Progenitor cell of endocrine pancreas (in vitro differentiated cells): ENCODE results near the gene TDRD7. TPM values are rescaled to one million over a fixed set of nuclear protein-coding genes. Genes with fewer than 3 reads are reported as not detected.

ENCODE experiments used
- DNase-seq: peaks from one replicate; pipeline ENCODE4 v3.0.0; 2021; ENCODE audit warnings: low spot score; ENCODE audit not compliant: unreplicated experiment
- H3K27ac Mint-ChIP-seq: 2 replicates; pipeline ENCODE4 v1.8.0; 2021; ENCODE audit warnings: mild to moderate bottlenecking, moderate library complexity, mixed read lengths
- H3K27me3 Mint-ChIP-seq: 2 replicates; pipeline ENCODE4 v1.8.0; 2021; ENCODE audit warnings: mixed read lengths
- H3K36me3 Mint-ChIP-seq: 2 replicates; pipeline ENCODE4 v1.8.0; 2022; ENCODE audit warnings: mixed read lengths; ENCODE audit not compliant: insufficient read depth
- H3K4me1 Mint-ChIP-seq: 2 replicates; pipeline ENCODE4 v1.8.0; 2021; ENCODE audit warnings: low read depth, mixed read lengths
- H3K4me3 Mint-ChIP-seq: 2 replicates; pipeline ENCODE4 v1.8.0; 2021; ENCODE audit warnings: low read depth, mild to moderate bottlenecking, moderate library complexity, mixed read lengths
- H3K9me3 Mint-ChIP-seq: 2 replicates; pipeline ENCODE4 v1.8.0; 2021; ENCODE audit warnings: low read depth, mixed read lengths
- CTCF ChIP-seq: fragments of 200-600 bp; sonication (generic); IDR thresholded peaks from one replicate; pipeline ENCODE4 v1.5.0; 2021; ENCODE audit warnings: antibody characterized with exemption, mild to moderate bottlenecking; ENCODE audit not compliant: unreplicated experiment
- total RNA-seq: library from RNA; stranded (reverse); gene quantifications from 2 replicates; pipeline ENCODE4 v1.2.1, GENCODE V29; 2021

Gene TDRD7
- total RNA-seq, 1 donor from 2014 or later: 14.2 TPM

DNA sequence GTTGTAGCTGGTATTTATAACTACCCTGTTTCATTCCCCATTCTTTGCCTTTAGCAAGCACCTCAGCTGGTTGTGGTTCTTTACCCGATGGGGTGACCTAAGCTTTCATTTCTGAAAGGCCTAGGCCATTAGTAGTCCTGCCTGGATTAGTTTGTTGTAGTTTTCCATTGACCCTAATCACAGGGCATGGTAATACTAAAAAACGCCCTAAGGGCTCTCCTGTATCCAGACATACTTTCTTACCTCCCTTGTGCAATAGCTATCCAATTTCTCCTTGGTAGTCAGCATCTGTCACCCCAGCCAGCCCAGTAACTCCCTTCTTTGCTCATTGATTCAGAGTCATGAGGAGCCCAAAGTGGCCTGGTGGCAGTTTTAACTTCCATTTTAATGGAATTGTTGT lies 113.6 kb downstream of the TDRD7 start:
- no peak for TF ChIP-seq CTCF
- DNase-seq: no peak
- no peaks in the 10 kb centered on the region for H3K36me3 Mint-ChIP-seq

GRCh38 chr9:97526895-97527575 lies 115.1 kb downstream of the TDRD7 start:
- H3K4me3 Mint-ChIP-seq: no peak overlapping the region
- TF ChIP-seq CTCF: no peak
- no peaks in the 10 kb centered on the region for H3K9me3 Mint-ChIP-seq
- no peaks in the 10 kb centered on the region for H3K27me3 Mint-ChIP-seq
- H3K4me1 Mint-ChIP-seq: peaks cover 15% of the 10 kb centered on the region
- H3K27ac Mint-ChIP-seq: no peak overlapping the region
- H3K36me3 Mint-ChIP-seq: peaks cover 1% of the 10 kb centered on the region
- no peak for DNase-seq

More for the DNA sequence above, 113.6 kb downstream of the TDRD7 start:
- H3K27me3 Mint-ChIP-seq: no peaks in the 10 kb centered on the region
- H3K4me1 Mint-ChIP-seq: peaks cover 15% of the 10 kb centered on the region
- no peak overlapping the region for H3K4me3 Mint-ChIP-seq
- H3K9me3 Mint-ChIP-seq: no peaks in the 10 kb centered on the region
- no peak overlapping the region for H3K27ac Mint-ChIP-seq

DNA sequence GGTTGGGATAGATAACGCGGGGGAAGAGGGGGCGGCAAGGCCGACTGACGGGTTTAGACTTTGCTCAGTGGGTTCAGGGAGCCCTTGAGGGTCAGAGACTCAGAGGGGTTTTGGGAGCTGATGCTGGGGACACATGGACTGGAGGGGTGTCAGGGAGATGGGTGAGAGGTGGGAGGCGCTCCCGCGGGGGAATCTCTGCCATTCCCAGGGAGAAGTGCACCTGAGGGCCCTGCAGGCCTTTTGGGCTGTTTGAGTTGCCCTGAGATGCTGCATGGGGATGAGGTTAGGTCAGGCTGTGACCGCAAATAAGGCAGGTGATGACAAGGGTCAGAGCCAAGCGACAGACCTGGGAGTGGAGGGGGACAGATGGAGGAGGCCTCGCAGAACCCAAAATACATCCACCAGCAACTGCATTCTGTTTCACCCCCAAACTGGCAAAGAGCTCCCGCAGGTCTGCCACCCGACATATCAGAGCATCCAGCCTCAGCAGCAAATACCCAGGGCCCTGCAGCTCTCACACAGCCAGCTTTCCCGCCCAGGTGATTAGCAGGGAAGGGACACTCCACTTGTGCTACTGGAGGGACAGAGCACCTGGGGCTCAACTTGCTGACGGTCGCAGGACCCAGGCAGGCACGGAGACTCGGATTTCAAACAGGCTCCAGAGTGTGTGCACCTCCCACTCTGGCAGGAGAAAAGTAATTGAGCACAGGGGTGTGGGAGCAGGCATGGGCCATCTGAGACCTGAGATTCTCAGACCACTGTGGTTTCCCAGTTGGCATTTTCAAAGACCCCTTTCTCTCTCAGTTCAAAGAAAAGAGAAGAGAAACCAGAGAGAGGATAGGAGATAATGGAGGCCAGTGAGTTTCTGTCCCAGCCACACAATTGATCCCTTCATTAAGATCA lies 116.0 kb downstream of the TDRD7 start:
- Mint-ChIP-seq H3K27ac (peak overlapping the region; percentile 81), H3K9me3 (no peaks in the 10 kb centered on the region), H3K36me3 (peaks cover 5% of the 10 kb centered on the region), H3K4me1 (peaks cover 15% of the 10 kb centered on the region), H3K27me3 (no peaks in the 10 kb centered on the region), H3K4me3 (no peak overlapping the region)
- no peak for TF ChIP-seq CTCF
- DNase-seq: no peak

DNA sequence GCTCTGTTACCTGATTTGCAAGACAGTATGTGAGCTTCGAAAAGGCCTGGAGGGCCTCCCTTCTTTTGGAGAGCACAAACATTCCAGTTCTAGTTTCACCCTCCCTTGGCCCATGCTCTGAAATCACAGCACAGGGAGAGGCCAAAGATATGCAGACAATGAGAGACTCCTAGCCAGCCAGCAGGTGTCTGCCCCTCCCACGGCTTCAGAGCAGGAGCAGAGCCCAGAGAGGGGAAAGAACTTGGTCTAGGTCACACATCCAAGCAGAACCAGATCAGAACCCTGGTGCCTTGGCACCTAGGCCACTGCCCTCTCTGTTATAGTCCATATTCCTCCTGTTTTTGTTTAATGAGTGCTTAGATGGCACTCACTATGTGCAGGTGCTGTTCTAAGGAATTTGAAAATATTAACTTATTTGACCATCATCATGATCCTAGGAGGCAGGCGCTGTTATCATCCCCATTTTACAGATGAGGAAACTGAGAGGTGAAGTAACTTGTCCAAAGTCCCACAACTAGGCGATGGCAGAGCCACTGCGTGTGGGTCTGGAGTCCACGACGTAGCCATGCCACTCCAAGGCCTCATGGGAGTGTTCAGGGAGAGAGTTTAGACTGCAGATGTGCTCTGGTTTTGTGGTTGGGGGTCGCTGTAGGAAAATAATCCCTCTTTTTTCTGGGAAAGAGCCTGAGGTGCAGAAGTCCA lies 116.8 kb downstream of the TDRD7 start:
- peaks cover 15% of the 10 kb centered on the region for H3K4me1 Mint-ChIP-seq
- H3K27ac Mint-ChIP-seq: peak overlapping the region; percentile 81
- H3K36me3 Mint-ChIP-seq: peaks cover 5% of the 10 kb centered on the region
- no peaks in the 10 kb centered on the region for H3K9me3 Mint-ChIP-seq
- no peak for TF ChIP-seq CTCF
- no peak for DNase-seq
- H3K27me3 Mint-ChIP-seq: no peaks in the 10 kb centered on the region
- no peak overlapping the region for H3K4me3 Mint-ChIP-seq
